Panc1 (cell line): ENCODE measurements around the gene EXOSC7. TPM values are rescaled to one million over a fixed set of nuclear protein-coding genes. Genes with fewer than 3 reads are reported as not detected.

Source experiments
- ATAC-seq: fragments of 200-7000 bp; cut with Tn5 transposase; 2 replicates; pipeline ENCODE4 v1.9.1; 2020; ENCODE audit warnings: mild to moderate bottlenecking, moderate library complexity
- BruUV-seq: library from RNA; stranded (reverse); fragments of 400-500 nt; replicated peaks from 2 replicates; lab custom pipeline; 2021; lab: Mats Ljungman, UMichigan
- CTCF ChIA-PET: fragments of 300-600 bp; sonication (Branson Sonifier 250); formaldehyde crosslinking; loops from one replicate; lab custom pipeline; 2022; ENCODE audit warnings: antibody characterized with exemption; lab: Charles Lee
- POLR2A ChIA-PET: fragments of 300-600 bp; sonication (Branson Sonifier 250); formaldehyde crosslinking; loops from one replicate; lab custom pipeline; 2022; ENCODE audit warnings: antibody characterized with exemption; lab: Charles Lee
- DNase-seq: peaks from one replicate; pipeline ENCODE4 v3.0.0-alpha.2; 2010; ENCODE audit warnings: low read depth, low spot score
- H3K27ac ChIP-seq: 2 replicates; pipeline ENCODE4 v1.5.1; 2011; ENCODE audit warnings: mild to moderate bottlenecking, low read length, inconsistent platforms
- H3K27me3 ChIP-seq: fragments of 200-500 bp; sonication (Bioruptor generic); 2 replicates; pipeline ENCODE4 v1.6.0; 2014; ENCODE audit warnings: low read length, inconsistent platforms; ENCODE audit not compliant: control insufficient read depth, insufficient read depth
- H3K36me3 ChIP-seq: fragments of 200-500 bp; sonication (Bioruptor generic); 2 replicates; pipeline ENCODE4 v1.5.1; 2014; ENCODE audit warnings: inconsistent platforms, mild to moderate bottlenecking, low read length, moderate library complexity; ENCODE audit not compliant: control insufficient read depth, insufficient read depth
- H3K4me1 ChIP-seq: 2 replicates; pipeline ENCODE4 v1.5.1; 2011; ENCODE audit warnings: inconsistent platforms, mild to moderate bottlenecking, low read length, moderate library complexity; ENCODE audit not compliant: control insufficient read depth, insufficient read depth
- H3K4me3 ChIP-seq, 2 experiments: 2 replicates each; pipeline ENCODE4 v1.5.1; 2011 to 2012; ENCODE audit warnings: low read depth in 2 of 2, low read length in 2 of 2, mild to moderate bottlenecking in 2 of 2, inconsistent platforms in 1 of 2, moderate library complexity in 1 of 2
- H3K9me3 ChIP-seq: fragments of 200-500 bp; sonication (Bioruptor generic); 2 replicates; pipeline ENCODE4 v1.5.1; 2014; ENCODE audit warnings: low read depth, mild to moderate bottlenecking, inconsistent platforms, low read length, moderate library complexity; ENCODE audit not compliant: control insufficient read depth, insufficient read depth
- CTCF ChIP-seq: fragments of 450-650 bp; IDR thresholded peaks from 2 replicates; pipeline ENCODE4 v1.5.1; 2017; ENCODE audit warnings: mild to moderate bottlenecking
- POLR2AphosphoS5 ChIP-seq: IDR thresholded peaks from 2 replicates; pipeline ENCODE4 v1.6.1; 2012; ENCODE audit warnings: mild to moderate bottlenecking, low read depth, low read length, moderate library complexity
- REST ChIP-seq, 2 experiments: IDR thresholded peaks; 2 replicates each; pipeline ENCODE4 v1.6.1; 2011 to 2012; ENCODE audit warnings: low read depth in 2 of 2, control low read depth in 1 of 2, low read length in 1 of 2, mild to moderate bottlenecking in 1 of 2, moderate library complexity in 1 of 2; ENCODE audit not compliant: insufficient read depth in 1 of 2
- SIN3A ChIP-seq: IDR thresholded peaks from 2 replicates; pipeline ENCODE4 v1.6.1; 2012; ENCODE audit warnings: low read depth, mild to moderate bottlenecking, low read length, moderate library complexity, borderline replicate concordance; ENCODE audit not compliant: insufficient read depth
- TCF7L2 ChIP-seq: IDR thresholded peaks from 2 replicates; pipeline ENCODE4 v1.6.1; 2011; ENCODE audit warnings: mild to moderate bottlenecking, low read depth, low read length, inconsistent platforms
- in situ Hi-C: cut with HindIII; loops from 2 replicates; pipeline ENCODE4 v1.10.0; 2016; ENCODE audit warnings: low sequenced_read_pairs, low pct_unique_long_range_greater_than_20kb
- intact Hi-C: fragments of 100-400 bp; cut with micrococcal nuclease; formaldehyde crosslinking; loops from one replicate; pipeline ENCODE4 v1.10.0; 2022; ENCODE audit not compliant: unreplicated experiment
- total RNA-seq: library from RNA; stranded (reverse); gene quantifications from one replicate; pipeline ENCODE4 v1.2.1, GENCODE V29; 2021; ENCODE audit not compliant: unreplicated experiment

The EXOSC7 gene
- total RNA-seq, 1 experiment from 2014 or later = 38.4 TPM

GRCh38 chr3:44995142-44995770, 19.2 kb downstream of the EXOSC7 start:
- Histone ChIP-seq H3K27me3 (no peaks in the 10 kb centered on the region), H3K4me3 (no peak overlapping the region), H3K36me3 (peaks cover 5% of the 10 kb centered on the region), H3K9me3 (no peaks in the 10 kb centered on the region), H3K27ac (no peak overlapping the region), H3K4me1 (no peaks in the 10 kb centered on the region; the same call in 1 of the 2 replicates)
- no TSS peak for BruUV-seq
- ChIA-PET CTCF (no interaction called here), POLR2A (no interaction called here)
- in situ Hi-C loops (no loop called here), intact Hi-C loops (no loop called here)
- TF ChIP-seq TCF7L2 (no peak), REST (IDR thresholded peaks at IDR 0.05; ENCODE audit: insufficient read depth in 1 of 2, low read depth in 2 of 2, low read length in 1 of 2) (no peak), POLR2AphosphoS5 (no peak), SIN3A (no peak), CTCF (no peak)
- ATAC-seq = no peak
- no peak for DNase-seq

GRCh38 chr3:44996556-44996969, 20.5 kb downstream of the EXOSC7 start:
- TF ChIP-seq REST (IDR thresholded peaks at IDR 0.05; ENCODE audit: insufficient read depth in 1 of 2, low read depth in 2 of 2, low read length in 1 of 2) = no peak
- no peak for TF ChIP-seq TCF7L2
- ChIA-PET CTCF (no interaction called here), POLR2A (interaction anchor here (0.6 kb wide), 1 partner anchor 133 kb away, joined by 3 read pairs; no protein-coding TSS in a partner anchor)
- intact Hi-C loops = no loop called here
- DNase-seq = no peak
- Histone ChIP-seq H3K9me3 (no peaks in the 10 kb centered on the region), H3K4me1 (no peaks in the 10 kb centered on the region; the same call in 1 of the 2 replicates), H3K27me3 (no peaks in the 10 kb centered on the region), H3K27ac (no peak overlapping the region), H3K4me3 (no peak overlapping the region), H3K36me3 (peaks cover 6% of the 10 kb centered on the region)
- in situ Hi-C loops = no loop called here
- BruUV-seq = no TSS peak
- no peak for ATAC-seq
